Activated CD8-positive, alpha-beta T cell treated with anti-CD3 and anti-CD28 coated beads, Interleukin-2, amount 10 ng/mL, durations not matched to agents 7 days and 5 days (primary cell): Measurements from ENCODE around the gene ZNF610. TPM values are rescaled to one million over a fixed set of nuclear protein-coding genes. Genes with fewer than 3 reads are reported as not detected.

ENCODE experiments used
- ATAC-seq: fragments of 150-1000 bp; cut with Tn5 transposase; one replicate; pipeline ENCODE4 v1.10.0; 2021; ENCODE audit warnings: moderate library complexity
- CTCF ChIA-PET: fragments of 350-600 bp; sonication (Branson Sonifier 250); formaldehyde crosslinking; loops from one replicate; lab custom pipeline; 2021; ENCODE audit warnings: antibody characterized with exemption; lab: Charles Lee
- POLR2A ChIA-PET: fragments of 350-600 bp; sonication (Branson Sonifier 250); formaldehyde crosslinking; loops from one replicate; lab custom pipeline; 2021; ENCODE audit warnings: antibody characterized with exemption; lab: Charles Lee
- DNase-seq: peaks from one replicate; pipeline ENCODE4 v3.0.0-alpha.2; 2020
- H3K27ac Mint-ChIP-seq: one replicate; pipeline ENCODE4 v1.8.0; 2021; ENCODE audit warnings: mild to moderate bottlenecking, mixed read lengths
- H3K27me3 Mint-ChIP-seq: one replicate; pipeline ENCODE4 v1.8.0; 2021; ENCODE audit warnings: low read depth, mixed read lengths
- H3K36me3 Mint-ChIP-seq: one replicate; pipeline ENCODE4 v1.8.0; 2021; ENCODE audit warnings: low read depth, mixed read lengths
- H3K4me1 Mint-ChIP-seq: one replicate; pipeline ENCODE4 v1.8.0; 2021; ENCODE audit warnings: low read depth, mixed read lengths
- H3K4me3 Mint-ChIP-seq: one replicate; pipeline ENCODE4 v1.8.0; 2021; ENCODE audit warnings: mild to moderate bottlenecking, mixed read lengths
- H3K9me3 Mint-ChIP-seq: one replicate; pipeline ENCODE4 v1.8.0; 2022; ENCODE audit warnings: mixed read lengths; ENCODE audit not compliant: insufficient read depth
- total RNA-seq, 2 experiments: library from RNA; stranded (reverse); gene quantifications; one replicate each; pipeline ENCODE4 v1.2.3, GENCODE V29; 2021

ZNF610 gene
- total RNA-seq, 2 experiments from 2014 or later, result 1.5 to 1.6 TPM

DNA sequence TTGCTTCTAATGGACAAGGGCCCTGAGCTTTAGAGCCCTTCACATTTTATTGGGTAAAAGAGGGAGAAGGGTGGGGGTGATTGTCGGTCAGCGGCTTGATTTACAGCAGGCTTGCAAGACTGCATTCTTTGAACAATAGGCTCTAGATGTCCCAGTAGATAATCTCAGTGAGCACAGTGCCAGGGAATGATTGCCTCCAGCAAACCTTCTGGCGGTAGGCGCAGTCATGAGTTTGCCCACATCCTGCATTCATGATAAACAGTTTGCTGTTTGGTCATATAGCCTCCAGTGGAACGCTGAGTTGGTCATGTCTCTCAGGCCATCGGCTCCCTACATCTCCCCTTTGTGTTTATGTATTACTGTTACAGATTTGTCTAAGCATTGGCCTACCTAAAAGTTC, 74.2 kb downstream of the ZNF610 start:
- H3K27me3 Mint-ChIP-seq, result no peaks in the 10 kb centered on the region
- H3K9me3 Mint-ChIP-seq, result peaks cover 58% of the 10 kb centered on the region
- DNase-seq, result no peak
- peaks cover 80% of the 10 kb centered on the region for H3K36me3 Mint-ChIP-seq
- ChIA-PET POLR2A (no interaction called here), CTCF (no interaction called here)
- ATAC-seq, result no peak
- H3K27ac Mint-ChIP-seq, result no peak overlapping the region
- H3K4me3 Mint-ChIP-seq, result no peak overlapping the region
- no peaks in the 10 kb centered on the region for H3K4me1 Mint-ChIP-seq

GRCh38 chr19:52415711-52416110, 79.7 kb downstream of the ZNF610 start:
- peaks cover 30% of the 10 kb centered on the region for H3K36me3 Mint-ChIP-seq
- ChIA-PET CTCF (no interaction called here), POLR2A (no interaction called here)
- DNase-seq (no peak), ATAC-seq (no peak)
- no peaks in the 10 kb centered on the region for H3K27me3 Mint-ChIP-seq
- H3K4me3 Mint-ChIP-seq, result no peak overlapping the region
- H3K9me3 Mint-ChIP-seq, result peaks cover 52% of the 10 kb centered on the region
- no peaks in the 10 kb centered on the region for H3K4me1 Mint-ChIP-seq
- H3K27ac Mint-ChIP-seq, result no peak overlapping the region

Other genes with a start within 250 kb of the ZNF610 start
- 10 to 100 TPM; 26.2 to 28.0 TPM for gene ZNF841, start 240.5 kb upstream of the ZNF610 start, total RNA-seq
- gene ZNF616, start 196.3 kb upstream of the ZNF610 start, total RNA-seq, result 1 to 10 TPM; 6.2 to 8.4 TPM
- gene ZNF836, start 164.6 kb upstream of the ZNF610 start, total RNA-seq, result 10 to 100 TPM; 15.5 to 18.7 TPM
- 100 to 1,000 TPM; 223 to 225 TPM for gene PPP2R1A, start 146.2 kb upstream of the ZNF610 start, total RNA-seq
- gene ZNF766, start 66.7 kb upstream of the ZNF610 start, total RNA-seq, result 10 to 100 TPM; 18.9 to 23.7 TPM
- 10 to 100 TPM; 15.2 to 15.7 TPM for gene ZNF480, start 39.1 kb upstream of the ZNF610 start, total RNA-seq
- gene ZNF880, start 33.7 kb downstream of the ZNF610 start, total RNA-seq, result 10 to 100 TPM; 15.0 to 17.6 TPM
- gene ZNF528, start 61.6 kb downstream of the ZNF610 start, total RNA-seq, result 10 to 100 TPM; 13.0 to 14.7 TPM
- gene ZNF534, start 92.9 kb downstream of the ZNF610 start, total RNA-seq, result not detected
- 1 to 10 TPM; 1.4 to 1.9 TPM for gene ZNF578, start 117.3 kb downstream of the ZNF610 start, total RNA-seq
- 10 to 100 TPM; 47.0 to 50.0 TPM for gene ZNF808, start 191.4 kb downstream of the ZNF610 start, total RNA-seq
- 10 to 100 TPM; 34.3 to 35.8 TPM for gene ZNF701, start 234.0 kb downstream of the ZNF610 start, total RNA-seq